ENCODE data around the gene DCTN5. TPM values are rescaled to one million over a fixed set of nuclear protein-coding genes. Genes with fewer than 3 reads are reported as not detected.

DCTN5 gene
- polyA plus RNA-seq, 1 of the 3 experiments (the other 2 are of a cell fraction) = 45.6 TPM

- TF ChIP-seq REST (IDR thresholded peaks at IDR 0.05; ENCODE audit: low read depth, low read length) (no peak), RCOR1 (IDR thresholded peaks at IDR 0.05; ENCODE audit: low read length) (no peak)
Observed at GRCh38 chr16:23694265-23694643, 53.0 kb downstream of the DCTN5 start (continued).

GRCh38 chr16:23694644-23695373 is 53.5 kb downstream of the DCTN5 start:
- Histone ChIP-seq H2AFZ (ENCODE audit: low read depth) (no peak overlapping the region), H3K4me3 (ENCODE audit: low read depth in 2 of 2, low read length in 1 of 2) (no peak overlapping the region), H3K4me2 (no peak overlapping the region), H3K36me3 (replicated peaks in 1 of 2; ENCODE audit: control insufficient read depth in 1 of 2, insufficient read depth in 2 of 2, low read length in 1 of 2) (peaks cover 7 to 16% of the 10 kb centered on the region in 2 experiments), H3K79me2 (ENCODE audit: insufficient read depth) (no peaks in the 10 kb centered on the region), H3K9me2 (no peaks in the 10 kb centered on the region), H3F3A (replicated peaks; ENCODE audit: insufficient read depth) (no peaks in the 10 kb centered on the region), H3K9me3 (no peaks in the 10 kb centered on the region), H3K9ac (no peak overlapping the region), H3K27me3 (ENCODE audit: insufficient read depth) (no peaks in the 10 kb centered on the region), H4K20me1 (ENCODE audit: insufficient read depth) (no peaks in the 10 kb centered on the region), H3K27ac (ENCODE audit: low read depth in 2 of 2, low read length in 1 of 2) (no peak overlapping the region), H3K4me1 (ENCODE audit: control insufficient read depth in 1 of 2, insufficient read depth in 2 of 2, low read depth in 1 of 2, low read length in 1 of 2) (no peaks in the 10 kb centered on the region)
- WGBS (ENCODE audit: low lambda C conversion rate) = 89% methylated on average over 23 of the region's 32 CpGs
- no peak for TF ChIP-seq MXI1 (IDR thresholded peaks at IDR 0.05; ENCODE audit: low read depth, low read length)
- no peak for TF ChIP-seq USF2 (IDR thresholded peaks at IDR 0.05; ENCODE audit: borderline replicate concordance, low read depth, low read length)
- no peak for TF ChIP-seq NRF1 (IDR thresholded peaks at IDR 0.05; ENCODE audit: low read depth, low read length)
- no peak for TF ChIP-seq TAF1 (IDR thresholded peaks at IDR 0.05; ENCODE audit: borderline replicate concordance, low read depth, low read length)
- no peak for TF ChIP-seq EZH2phosphoT487 (IDR thresholded peaks at IDR 0.05; ENCODE audit: borderline replicate concordance, low read depth)
- TF ChIP-seq GABPA (IDR thresholded peaks at IDR 0.05; ENCODE audit: low read depth) = no peak
- no peak for TF ChIP-seq JUND (IDR thresholded peaks at IDR 0.05)
- no peak for TF ChIP-seq TEAD4 (IDR thresholded peaks at IDR 0.05; ENCODE audit: borderline replicate concordance, insufficient read depth)
- POLR2A ChIA-PET = no interaction called here
- CTCF ChIA-PET = interaction anchor here (0.9 to 1.1 kb wide), 2 partner anchors 16 to 33 kb away, joined by 3 read pairs; partner anchors contain the start of gene PLK1
- peak; percentile 56 for DNase-seq

Measured in SK-N-SH (cell line).